ENCODE data around the gene NFE2L3.
"Not testable (repeated sequence)": the region's sequence is repeated elsewhere in the genome, so short reads cannot be mapped to it uniquely, and the experiment has no call there.

The NFE2L3 gene

DNA sequence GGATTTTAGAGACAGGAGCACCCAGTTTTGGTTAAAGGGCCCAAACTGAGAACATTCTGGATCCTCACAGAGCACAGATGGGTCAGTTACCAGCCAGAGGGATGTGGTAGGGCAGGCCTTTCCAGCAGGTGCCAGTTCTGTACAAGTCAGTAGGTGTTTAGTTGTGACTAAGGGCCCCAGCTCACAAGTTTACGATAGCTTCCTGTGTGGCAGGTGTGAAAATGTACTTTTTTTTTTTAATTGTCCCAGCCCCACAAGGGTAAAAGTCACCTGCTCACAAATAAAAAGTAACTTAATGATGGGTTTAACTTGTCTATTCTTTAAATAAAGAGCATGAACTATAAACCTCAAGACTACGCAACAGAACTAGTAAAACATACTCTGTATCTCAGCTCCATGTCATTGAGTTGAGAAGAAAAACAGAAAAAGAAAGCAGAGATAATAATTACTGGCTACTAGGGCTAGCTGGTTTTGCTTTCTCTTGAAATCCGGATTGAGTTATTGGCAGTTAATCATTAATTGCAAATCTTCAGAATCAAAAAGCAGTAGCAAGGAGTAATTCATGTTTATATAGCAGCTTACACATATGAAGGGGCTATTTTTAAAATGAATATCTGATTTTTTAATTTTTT is 15.4 kb downstream of the NFE2L3 start:
- no peak for DNase-seq (ENCODE audit: low read depth in 3 of 3)

DNA sequence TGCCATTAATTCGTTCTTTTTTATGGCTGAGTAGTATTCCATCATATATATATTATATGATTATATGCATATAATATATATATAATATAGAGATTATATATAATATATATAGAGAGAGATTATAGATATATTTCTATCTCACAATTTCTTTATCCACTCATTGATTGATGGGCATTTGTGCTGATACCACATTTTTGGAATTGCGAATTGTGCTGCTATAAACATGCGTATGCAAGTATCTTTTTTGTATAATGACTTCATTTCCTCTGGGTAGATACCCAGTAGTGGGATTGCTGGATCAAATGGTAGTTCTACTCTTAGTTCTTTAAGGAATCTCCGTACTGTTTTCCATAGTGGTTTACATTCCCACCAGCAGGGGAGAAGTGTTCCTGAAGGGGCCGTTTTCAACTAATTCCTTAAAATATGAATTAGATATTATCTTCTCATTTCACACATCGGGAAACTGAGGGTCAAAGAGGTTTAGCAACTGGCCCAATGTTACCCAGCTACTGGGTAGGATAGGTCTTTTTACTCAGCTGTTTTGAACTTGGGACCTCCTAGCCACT is 16.5 kb downstream of the NFE2L3 start:
- DNase-seq (ENCODE audit: low read depth in 3 of 3), result no peak

DNA sequence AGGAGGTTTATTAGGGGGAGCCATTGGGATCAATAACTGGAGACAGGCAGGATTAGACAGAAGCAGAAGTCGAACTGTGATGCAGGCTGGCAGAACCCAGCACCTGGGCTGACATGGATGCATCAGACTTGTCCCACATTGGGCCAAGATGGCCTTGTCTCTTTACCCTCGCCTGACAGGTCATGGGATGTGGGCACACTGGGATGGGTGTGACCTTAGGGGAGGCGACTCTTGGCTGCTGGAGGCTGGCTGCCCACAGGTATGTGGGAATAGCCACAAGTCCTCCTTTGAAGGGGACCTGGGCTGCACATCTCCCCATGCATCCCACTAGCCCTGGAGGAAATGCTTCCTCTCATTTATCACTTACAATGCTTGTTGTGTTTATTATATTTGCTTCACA is 17.3 kb downstream of the NFE2L3 start:
- DNase-seq (ENCODE audit: low read depth in 3 of 3), result no peak

DNA sequence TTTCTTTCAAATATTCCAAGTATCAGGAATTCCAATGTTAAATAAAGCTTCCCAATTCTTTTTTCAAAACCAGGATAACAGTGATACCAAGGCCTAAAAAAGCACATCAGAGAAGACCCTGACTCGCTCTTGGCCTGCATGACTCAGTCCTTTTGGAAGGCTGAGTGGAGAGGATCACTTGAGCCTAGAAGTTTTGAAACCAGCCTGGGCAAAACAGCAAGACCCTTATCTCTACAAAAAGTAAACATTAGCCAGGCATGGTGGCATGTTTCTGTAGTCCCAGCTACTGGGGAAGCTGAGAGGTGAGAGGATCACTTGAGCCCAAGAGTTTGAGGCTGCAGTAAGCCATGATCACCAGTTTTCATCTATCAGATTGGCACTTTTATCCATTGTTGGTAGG is 18.7 kb downstream of the NFE2L3 start:
- no peak for DNase-seq (ENCODE audit: low read depth in 3 of 3)

DNA sequence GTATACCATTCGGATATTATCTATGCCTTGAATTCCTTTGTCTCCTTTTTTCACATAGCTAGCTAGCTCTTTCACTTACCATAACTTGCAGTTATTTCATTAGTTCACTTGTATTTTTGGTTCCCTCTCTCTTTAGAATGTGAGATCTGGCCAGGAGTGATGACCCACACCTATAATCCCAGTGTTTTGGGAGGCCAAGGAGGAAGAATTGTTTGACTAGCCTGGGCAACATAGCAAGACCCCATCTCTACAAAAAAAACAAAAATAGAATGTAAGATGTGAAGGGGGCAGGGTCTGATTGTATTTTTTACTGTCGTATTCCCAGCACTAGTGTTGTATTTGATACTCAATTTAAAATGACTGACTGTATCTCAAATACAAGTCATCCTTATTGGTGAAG is 19.6 kb downstream of the NFE2L3 start:
- DNase-seq (ENCODE audit: low read depth in 3 of 3), result no peak

DNA sequence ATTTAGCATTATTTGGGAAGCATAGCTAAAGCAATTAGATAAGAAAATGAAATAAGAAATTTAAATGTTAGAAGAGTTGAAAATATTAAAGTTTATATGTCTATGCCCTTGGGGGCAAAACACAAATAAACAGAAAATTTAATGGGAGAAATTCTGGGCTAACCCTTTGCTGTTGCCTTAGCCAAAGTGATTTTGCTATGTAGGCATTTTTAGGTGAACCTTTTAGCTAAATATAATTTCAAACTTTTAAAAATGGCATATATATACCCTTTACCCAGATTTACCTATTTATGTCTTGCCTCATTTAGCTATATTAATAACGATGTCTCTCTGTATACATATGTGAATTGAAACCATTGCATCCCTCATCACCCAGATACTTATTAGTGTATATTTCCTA is 20.1 kb downstream of the NFE2L3 start:
- DNase-seq (ENCODE audit: low read depth in 3 of 3), result no peak

DNA sequence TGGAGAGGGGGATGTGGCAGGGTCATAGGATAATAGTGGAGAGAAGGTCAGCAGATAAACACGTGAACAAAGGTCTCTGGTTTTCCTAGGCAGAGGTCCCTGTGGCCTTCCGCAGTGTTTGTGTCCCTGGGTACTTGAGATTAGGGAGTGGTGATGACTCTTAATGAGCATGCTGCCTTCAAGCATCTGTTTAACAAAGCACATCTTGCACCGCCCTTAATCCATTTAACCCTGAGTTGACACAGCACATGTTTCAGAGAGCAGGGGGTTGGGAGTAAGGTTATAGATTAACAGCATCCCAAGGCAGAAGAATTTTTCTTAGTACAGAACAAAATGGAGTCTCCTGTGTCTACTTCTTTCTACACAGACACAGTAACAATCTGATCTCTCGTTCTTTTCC is 23.9 kb downstream of the NFE2L3 start:
- DNase-seq (ENCODE audit: low read depth in 3 of 3), result not testable (repeated sequence)

DNA sequence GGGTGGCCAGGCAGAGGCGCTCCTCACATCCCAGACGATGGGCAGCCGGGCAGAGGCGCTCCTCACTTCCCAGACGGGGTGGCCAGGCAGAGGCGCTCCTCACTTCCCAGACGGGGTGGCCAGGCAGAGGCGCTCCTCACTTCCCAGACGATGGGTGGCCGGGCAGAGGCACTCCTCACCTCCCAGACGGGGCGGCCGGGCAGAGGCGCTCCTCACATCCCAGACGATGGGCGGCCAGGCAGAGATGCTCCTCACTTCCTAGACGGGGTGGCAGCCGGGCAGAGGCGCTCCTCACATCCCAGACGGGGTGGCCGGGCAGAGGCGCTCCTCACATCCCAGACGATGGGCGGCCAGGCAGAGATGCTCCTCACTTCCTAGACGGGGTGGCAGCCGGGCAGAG is 24.7 kb downstream of the NFE2L3 start:
- not testable (repeated sequence) for DNase-seq (ENCODE audit: low read depth in 3 of 3)

DNA sequence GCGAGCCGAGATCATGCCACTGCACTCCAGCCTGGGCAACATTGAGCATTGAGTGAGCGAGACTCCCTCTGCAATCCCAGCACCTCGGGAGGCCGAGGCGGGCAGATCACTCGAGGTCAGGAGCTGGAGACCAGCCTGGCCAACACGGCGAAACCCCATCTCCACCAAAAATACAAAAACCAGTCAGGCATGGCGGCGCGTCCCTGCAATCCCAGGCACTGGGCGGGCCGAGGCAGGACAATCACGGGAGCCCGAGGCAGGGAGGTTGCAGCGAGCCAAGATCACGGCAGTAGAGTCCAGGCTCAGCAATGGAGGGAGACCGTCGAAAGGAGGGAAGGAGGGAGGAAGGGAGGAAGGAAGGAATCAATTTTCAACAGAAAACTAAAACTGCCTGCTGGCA is 25.3 kb downstream of the NFE2L3 start:
- DNase-seq (ENCODE audit: low read depth in 3 of 3), result not testable (repeated sequence)

DNA sequence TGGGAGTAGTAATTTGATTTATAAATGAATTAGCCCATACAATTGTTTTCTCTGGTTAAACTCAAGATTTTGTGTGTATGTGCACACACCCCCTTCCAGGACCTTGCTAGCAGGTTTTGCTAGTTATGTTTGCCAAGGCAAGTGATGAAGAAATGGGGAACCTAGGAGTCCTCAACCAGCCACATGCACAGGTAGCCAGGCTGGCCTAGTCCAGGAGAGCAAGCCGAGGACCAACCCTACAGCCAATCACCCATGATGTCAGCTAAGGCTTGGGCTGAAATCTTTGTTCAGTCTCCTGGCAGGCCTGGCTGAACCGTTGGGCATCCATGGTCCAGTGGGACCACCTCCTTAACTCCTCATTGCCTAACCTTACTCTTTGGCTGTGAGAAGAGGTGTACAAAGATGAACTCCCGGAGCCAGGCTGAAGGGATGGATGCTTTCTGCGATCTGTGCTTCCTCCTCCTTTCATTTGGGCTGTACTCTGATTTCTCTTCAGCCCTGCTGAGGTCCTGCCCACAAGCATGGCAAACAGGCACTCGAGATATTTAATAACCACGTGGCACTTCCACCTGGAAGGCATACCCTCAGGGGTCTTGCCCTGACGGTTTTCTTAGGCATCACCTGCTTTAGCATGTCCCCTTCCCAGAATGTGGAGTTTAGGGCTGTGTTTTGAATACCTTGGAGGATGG is 26.4 kb downstream of the NFE2L3 start:
- DNase-seq (ENCODE audit: low read depth in 3 of 3), result no peak

DNA sequence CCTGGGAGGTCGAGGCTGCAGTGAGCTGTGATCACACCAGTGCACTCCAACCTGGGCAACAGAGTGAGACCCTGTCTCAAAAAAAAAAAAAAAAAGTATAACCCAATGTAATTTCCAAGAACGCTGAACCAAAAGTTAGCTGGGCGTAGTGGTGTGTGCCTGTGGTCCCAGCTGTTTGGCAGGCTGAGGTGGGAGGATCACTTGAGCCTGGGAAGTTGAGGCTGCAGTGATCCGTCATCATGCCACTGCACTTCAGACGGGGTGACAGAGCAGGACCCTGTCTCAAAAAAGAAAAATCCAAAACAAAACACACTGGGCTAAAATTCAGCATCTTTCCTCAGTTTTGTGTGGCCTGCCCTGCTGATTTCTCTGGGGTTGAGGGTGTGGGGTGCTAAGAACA is 27.4 kb downstream of the NFE2L3 start:
- DNase-seq (ENCODE audit: low read depth in 3 of 3), result no peak

DNA sequence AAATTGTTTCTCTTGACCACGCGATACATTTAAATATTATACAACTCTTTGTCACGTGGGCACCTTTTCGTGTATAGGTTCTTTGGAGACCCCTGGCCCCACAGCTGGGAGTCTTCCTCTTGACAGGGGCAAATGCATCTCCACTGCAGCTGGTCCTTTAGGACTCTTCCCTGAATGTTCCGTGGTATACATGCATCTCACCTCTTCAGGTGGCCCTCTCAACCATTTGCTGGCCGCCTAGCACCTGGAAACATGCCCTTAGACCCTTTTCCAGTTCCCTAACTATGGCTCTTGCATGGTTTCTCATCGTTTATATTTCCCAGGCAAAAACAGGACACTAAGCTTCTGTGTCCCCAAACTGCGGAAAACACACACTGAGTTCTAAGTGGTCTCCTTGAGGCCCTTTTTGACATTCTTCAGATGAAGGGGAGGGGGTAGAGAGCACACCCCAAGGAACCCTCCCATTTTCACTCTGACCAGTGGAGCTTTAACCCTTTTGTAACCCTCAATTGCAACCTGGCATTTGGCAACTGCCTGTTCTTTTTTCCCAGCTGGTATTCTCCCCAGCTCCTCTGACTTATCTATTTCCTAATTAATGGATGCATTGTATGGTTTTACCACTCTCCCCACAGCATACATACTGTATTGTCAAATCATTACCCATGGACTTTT is 28.0 kb downstream of the NFE2L3 start:
- DNase-seq (ENCODE audit: low read depth in 3 of 3), result no peak

DNA sequence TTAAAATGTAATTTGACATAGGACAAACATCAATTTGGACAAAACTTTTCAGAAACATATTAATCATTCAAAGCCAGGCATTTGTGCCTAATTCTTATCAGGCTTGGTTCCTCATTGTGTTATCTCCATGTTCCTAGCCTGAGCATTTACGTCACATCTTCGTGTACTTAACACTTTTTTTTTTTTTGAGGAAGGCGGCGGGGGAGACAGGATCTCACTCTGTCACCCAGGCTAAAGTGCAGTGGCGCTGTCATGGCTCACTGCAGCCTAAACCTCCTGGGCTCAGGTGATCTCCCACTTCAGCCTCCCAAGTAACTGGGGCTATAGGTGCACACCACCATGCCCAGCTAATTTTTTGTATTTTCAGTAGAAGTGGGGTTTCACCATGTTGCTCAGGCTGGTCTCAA is 28.8 kb downstream of the NFE2L3 start:
- DNase-seq (ENCODE audit: low read depth in 3 of 3), result no peak

DNA sequence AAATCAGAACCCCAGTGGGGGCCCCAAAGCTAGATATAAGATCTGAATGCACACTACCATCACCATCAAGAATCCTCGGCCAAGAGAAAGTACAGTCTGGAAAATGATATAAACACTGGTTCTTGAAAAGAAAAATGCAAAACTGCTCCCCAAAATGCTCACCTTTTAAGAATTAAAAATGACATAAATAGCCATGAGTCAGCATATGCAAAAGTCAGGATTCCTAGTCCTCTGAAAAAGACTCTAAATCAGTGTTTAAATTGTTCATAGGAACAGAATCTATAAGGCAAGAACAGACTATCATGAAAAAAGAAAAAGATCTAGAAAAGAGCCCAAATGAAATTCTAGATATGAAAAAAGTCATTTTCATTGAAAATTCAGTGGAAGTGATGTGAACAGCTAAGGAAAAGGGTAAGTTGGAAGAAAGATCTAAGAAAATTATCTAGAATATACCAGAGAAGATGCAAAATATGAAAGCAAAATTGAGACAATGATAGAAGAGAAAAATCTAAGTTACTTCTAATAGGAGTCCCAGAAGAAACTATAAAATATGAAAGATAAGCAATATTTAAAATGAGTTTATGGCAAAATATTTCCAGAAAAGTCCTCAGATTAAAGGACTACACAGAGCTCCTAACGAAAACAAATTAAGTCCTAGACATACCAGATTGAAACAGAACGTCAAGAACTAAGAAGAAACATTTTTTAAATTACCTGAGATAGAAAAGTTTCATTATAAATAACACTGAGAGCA is 29.7 kb downstream of the NFE2L3 start:
- DNase-seq (ENCODE audit: low read depth in 3 of 3), result no peak

DNA sequence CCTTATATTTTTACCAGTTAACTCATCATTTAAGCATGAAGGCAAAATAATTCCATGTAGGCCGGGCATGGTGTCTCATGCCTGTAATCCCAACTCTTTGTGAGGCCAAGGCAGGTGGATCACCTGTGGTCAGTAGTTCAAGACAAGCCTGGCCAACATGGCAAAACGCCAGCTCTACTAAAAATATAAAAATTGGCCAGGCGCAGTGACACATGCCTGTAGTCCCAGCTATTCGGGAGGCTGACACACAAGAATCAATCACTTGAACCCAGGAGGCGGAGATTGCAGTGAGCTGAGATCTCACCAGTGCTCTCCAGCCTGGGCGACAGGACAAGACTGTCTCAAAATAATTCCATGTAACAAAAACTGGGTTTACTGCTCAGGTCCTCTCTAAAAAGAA is 30.3 kb downstream of the NFE2L3 start:
- no peak for DNase-seq (ENCODE audit: low read depth in 3 of 3)

DNA sequence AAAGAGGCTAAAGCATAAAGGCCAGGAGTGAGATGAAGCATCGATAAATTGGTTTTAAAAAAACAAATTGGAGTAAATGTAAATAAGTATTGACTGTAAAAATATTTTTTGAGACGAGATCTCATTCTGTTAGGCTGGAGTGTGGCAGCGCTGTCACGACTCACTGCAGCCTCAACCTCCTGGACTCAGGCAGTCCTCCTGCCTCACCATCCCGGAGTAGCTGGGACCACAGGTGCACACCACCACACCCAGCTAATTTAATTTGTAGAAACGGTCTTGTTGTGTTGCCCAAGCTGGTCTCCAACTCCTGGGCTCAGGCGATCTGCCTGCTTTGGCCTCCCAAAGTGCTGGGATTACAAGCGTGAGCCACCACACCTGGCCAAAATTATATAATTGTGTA is 30.7 kb downstream of the NFE2L3 start:
- no peak for DNase-seq (ENCODE audit: low read depth in 3 of 3)

DNA sequence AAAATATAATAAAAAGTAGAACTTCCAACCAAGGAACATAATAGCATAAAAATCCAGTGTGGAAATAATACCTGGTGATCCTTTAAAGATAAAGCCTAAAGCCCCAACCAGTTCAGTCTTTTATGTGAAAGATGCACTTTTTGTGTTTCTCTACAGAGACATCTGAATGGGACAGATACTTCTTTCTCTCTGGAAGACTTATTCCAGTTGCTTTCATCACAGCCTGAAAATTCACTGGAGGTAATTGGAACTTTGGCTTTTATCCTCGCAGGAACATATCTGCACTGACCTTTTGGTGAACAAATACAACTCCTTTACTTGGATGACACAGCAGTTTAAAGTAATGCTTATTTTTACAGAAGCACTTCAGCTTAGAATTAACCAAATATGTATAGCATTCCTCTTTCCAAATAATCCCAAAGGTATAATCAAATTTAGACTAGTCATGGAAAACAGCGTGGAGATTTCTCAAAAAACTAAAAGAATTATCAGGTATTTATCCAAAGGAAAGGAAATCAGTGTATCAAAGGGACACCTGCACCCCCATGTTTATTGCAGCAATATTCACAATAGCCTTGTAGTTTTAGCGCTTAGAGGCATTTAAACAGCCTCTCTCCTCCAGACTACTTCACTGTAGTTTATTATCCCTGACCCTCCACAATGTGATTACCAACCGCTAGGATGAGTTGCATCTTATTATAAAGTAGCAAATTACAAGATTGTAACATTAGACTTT is 31.7 kb downstream of the NFE2L3 start:
- DNase-seq (ENCODE audit: low read depth in 3 of 3), result no peak

DNA sequence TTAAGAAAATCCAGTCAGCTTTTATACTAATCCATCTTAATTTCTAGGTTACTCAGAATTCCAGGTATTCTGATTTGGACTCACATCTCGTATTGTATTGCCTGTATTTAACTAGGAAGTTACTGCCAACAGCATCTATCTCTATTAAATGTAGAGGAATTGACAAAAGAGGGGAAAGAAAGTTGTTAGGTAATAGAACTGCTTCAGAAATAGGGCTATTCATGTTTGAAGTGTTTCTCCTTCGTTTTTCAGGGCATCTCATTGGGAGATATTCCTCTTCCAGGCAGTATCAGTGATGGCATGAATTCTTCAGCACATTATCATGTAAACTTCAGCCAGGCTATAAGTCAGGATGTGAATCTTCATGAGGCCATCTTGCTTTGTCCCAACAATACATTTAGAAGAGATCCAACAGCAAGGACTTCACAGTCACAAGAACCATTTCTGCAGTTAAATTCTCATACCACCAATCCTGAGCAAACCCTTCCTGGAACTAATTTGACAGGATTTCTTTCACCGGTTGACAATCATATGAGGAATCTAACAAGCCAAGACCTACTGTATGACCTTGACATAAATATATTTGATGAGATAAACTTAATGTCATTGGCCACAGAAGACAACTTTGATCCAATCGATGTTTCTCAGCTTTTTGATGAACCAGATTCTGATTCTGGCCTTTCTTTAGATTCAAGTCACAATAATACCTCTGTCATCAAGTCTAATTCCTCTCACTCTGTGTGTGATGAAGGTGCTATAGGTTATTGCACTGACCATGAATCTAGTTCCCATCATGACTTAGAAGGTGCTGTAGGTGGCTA is 32.5 kb downstream of the NFE2L3 start:
- DNase-seq (ENCODE audit: low read depth in 3 of 3), result not testable (repeated sequence)

DNA sequence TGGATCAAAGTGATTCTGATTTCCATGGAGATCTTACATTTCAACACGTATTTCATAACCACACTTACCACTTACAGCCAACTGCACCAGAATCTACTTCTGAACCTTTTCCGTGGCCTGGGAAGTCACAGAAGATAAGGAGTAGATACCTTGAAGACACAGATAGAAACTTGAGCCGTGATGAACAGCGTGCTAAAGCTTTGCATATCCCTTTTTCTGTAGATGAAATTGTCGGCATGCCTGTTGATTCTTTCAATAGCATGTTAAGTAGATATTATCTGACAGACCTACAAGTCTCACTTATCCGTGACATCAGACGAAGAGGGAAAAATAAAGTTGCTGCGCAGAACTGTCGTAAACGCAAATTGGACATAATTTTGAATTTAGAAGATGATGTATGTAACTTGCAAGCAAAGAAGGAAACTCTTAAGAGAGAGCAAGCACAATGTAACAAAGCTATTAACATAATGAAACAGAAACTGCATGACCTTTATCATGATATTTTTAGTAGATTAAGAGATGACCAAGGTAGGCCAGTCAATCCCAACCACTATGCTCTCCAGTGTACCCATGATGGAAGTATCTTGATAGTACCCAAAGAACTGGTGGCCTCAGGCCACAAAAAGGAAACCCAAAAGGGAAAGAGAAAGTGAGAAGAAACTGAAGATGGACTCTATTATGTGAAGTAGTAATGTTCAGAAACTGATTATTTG is 33.3 kb downstream of the NFE2L3 start:
- DNase-seq (ENCODE audit: low read depth in 3 of 3), result no peak

DNA sequence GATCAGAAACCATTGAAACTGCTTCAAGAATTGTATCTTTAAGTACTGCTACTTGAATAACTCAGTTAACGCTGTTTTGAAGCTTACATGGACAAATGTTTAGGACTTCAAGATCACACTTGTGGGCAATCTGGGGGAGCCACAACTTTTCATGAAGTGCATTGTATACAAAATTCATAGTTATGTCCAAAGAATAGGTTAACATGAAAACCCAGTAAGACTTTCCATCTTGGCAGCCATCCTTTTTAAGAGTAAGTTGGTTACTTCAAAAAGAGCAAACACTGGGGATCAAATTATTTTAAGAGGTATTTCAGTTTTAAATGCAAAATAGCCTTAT is 33.8 kb downstream of the NFE2L3 start:
- DNase-seq (ENCODE audit: low read depth in 3 of 3), result no peak
